Neural cell (in vitro differentiated cells): ENCODE measurements around the gene AGPAT3. TPM values are rescaled to one million over a fixed set of nuclear protein-coding genes. Genes with fewer than 3 reads are reported as not detected.
"Not testable (repeated sequence)": the region's sequence is repeated elsewhere in the genome, so short reads cannot be mapped to it uniquely, and the experiment has no call there.

Experiments used
- H2AFZ ChIP-seq: fragments of 200-600, 300-800 bp; sonication (generic), shearing (Covaris generic); 2 replicates; pipeline ENCODE4 v1.6.0; 2014; ENCODE audit warnings: low read depth, mild to moderate bottlenecking, antibody characterized with exemption, low read length, moderate library complexity
- H3F3A ChIP-seq: fragments of 200-600 bp; shearing (Covaris generic); 2 replicates; pipeline ENCODE4 v1.6.1; 2016; ENCODE audit warnings: mild to moderate bottlenecking, moderate library complexity, mixed read lengths, antibody characterized with exemption, low read length; ENCODE audit not compliant: insufficient read depth, poor library complexity, severe bottlenecking
- H3K27ac ChIP-seq: fragments of 200-600, 300-800 bp; sonication (generic), shearing (Covaris generic); 2 replicates; pipeline ENCODE4 v1.5.1; 2014; ENCODE audit warnings: mild to moderate bottlenecking, low read length, moderate library complexity
- H3K27me3 ChIP-seq: fragments of 300-800, 200-600 bp; sonication (generic), shearing (Covaris generic); 2 replicates; pipeline ENCODE4 v1.6.0; 2014; ENCODE audit warnings: mild to moderate bottlenecking, low read depth, low read length, moderate library complexity; ENCODE audit not compliant: insufficient read depth
- H3K36me3 ChIP-seq: fragments of 300-800, 200-600 bp; sonication (generic), shearing (Covaris generic); 2 replicates; pipeline ENCODE4 v1.5.1; 2014; ENCODE audit warnings: mild to moderate bottlenecking, antibody characterized with exemption, low read length, moderate library complexity; ENCODE audit not compliant: insufficient read depth
- H3K4me2 ChIP-seq: fragments of 300-800, 200-600 bp; sonication (generic), shearing (Covaris generic); 2 replicates; pipeline ENCODE4 v1.6.0; 2014; ENCODE audit warnings: mild to moderate bottlenecking, low read length
- H3K4me3 ChIP-seq: fragments of 300-800, 200-600 bp; sonication (generic), shearing (Covaris generic); 2 replicates; pipeline ENCODE4 v1.5.1; 2014; ENCODE audit warnings: mild to moderate bottlenecking, low read length, moderate library complexity
- H3K79me2 ChIP-seq: fragments of 200-600 bp; shearing (Covaris generic); replicated peaks from 2 replicates; pipeline ENCODE4 v1.6.0; 2014; ENCODE audit warnings: mild to moderate bottlenecking, low read length, moderate library complexity; ENCODE audit not compliant: insufficient read depth
- H3K9ac ChIP-seq: fragments of 300-800, 200-600 bp; sonication (generic), shearing (Covaris generic); 2 replicates; pipeline ENCODE4 v1.6.1; 2016; ENCODE audit warnings: mild to moderate bottlenecking, low read length, mixed read lengths
- H3K9me2 ChIP-seq: fragments of 200-600 bp; shearing (Covaris generic); 2 replicates; pipeline ENCODE4 v1.6.1; 2016; ENCODE audit warnings: mild to moderate bottlenecking, low read length, mixed read lengths; ENCODE audit not compliant: insufficient read depth
- H3K9me3 ChIP-seq: fragments of 200-600, 300-800 bp; sonication (generic), shearing (Covaris generic); 2 replicates; pipeline ENCODE4 v1.6.1; 2016; ENCODE audit warnings: mild to moderate bottlenecking, mixed run types, low read length, moderate library complexity, mixed read lengths
- H4K20me1 ChIP-seq: fragments of 200-600 bp; shearing (Covaris generic); 2 replicates; pipeline ENCODE4 v1.6.1; 2016; ENCODE audit warnings: mild to moderate bottlenecking, mixed run types; ENCODE audit not compliant: insufficient read depth
- CTCF ChIP-seq: fragments of 450-650 bp; IDR thresholded peaks from 2 replicates; pipeline ENCODE4 v1.5.1; 2014; ENCODE audit warnings: antibody characterized with exemption, mild to moderate bottlenecking, moderate library complexity; ENCODE audit not compliant: poor library complexity, severe bottlenecking
- EP300 ChIP-seq: fragments of 450-650 bp; conservative IDR thresholded peaks from 2 replicates; pipeline ENCODE4 v1.6.1; 2014; ENCODE audit warnings: antibody characterized with exemption, mild to moderate bottlenecking, moderate library complexity; ENCODE audit not compliant: poor library complexity, severe bottlenecking
- EZH2 ChIP-seq: fragments of 200-600, 300-800 bp; shearing (Covaris generic), sonication (generic); IDR thresholded peaks from 2 replicates; pipeline ENCODE4 v1.6.1; 2014; ENCODE audit warnings: antibody characterized with exemption, low read length, borderline replicate concordance, mild to moderate bottlenecking; ENCODE audit not compliant: insufficient read depth, poor library complexity, severe bottlenecking
- MXI1 ChIP-seq: fragments of 450-650 bp; conservative IDR thresholded peaks from 2 replicates; pipeline ENCODE4 v1.6.1; 2014; ENCODE audit warnings: antibody characterized with exemption, mild to moderate bottlenecking; ENCODE audit not compliant: poor library complexity, severe bottlenecking
- POLR2AphosphoS5 ChIP-seq: IDR thresholded peaks from 2 replicates; pipeline ENCODE4 v1.6.1; 2012
- RAD21 ChIP-seq: fragments of 450-650 bp; conservative IDR thresholded peaks from 2 replicates; pipeline ENCODE4 v1.6.1; 2014; ENCODE audit warnings: antibody characterized with exemption, mild to moderate bottlenecking, moderate library complexity
- REST ChIP-seq: IDR thresholded peaks from 2 replicates; pipeline ENCODE4 v1.6.1; 2012; ENCODE audit warnings: borderline replicate concordance
- SMC3 ChIP-seq: fragments of 450-650 bp; conservative IDR thresholded peaks from 2 replicates; pipeline ENCODE4 v1.6.1; 2014; ENCODE audit warnings: antibody characterized with exemption, mild to moderate bottlenecking, moderate library complexity; ENCODE audit not compliant: poor library complexity
- TAF1 ChIP-seq: IDR thresholded peaks from 2 replicates; pipeline ENCODE4 v1.6.1; 2012; ENCODE audit warnings: low read depth
- polyA plus RNA-seq: library from polyadenylated mRNA; depleted of rRNA; stranded (reverse); fragments of >200 nt; gene quantifications from 2 replicates; pipeline ENCODE4 v1.2.3, GENCODE V29; 2014

The AGPAT3 gene
- polyA plus RNA-seq, 1 donor from 2014 or later = 8.4 TPM

GRCh38 chr21:43842742-43843141 is 22.3 kb upstream of the AGPAT3 start:
- no peaks in the 10 kb centered on the region for H3F3A ChIP-seq
- no peaks in the 10 kb centered on the region for H4K20me1 ChIP-seq
- H3K4me3 ChIP-seq = no peak overlapping the region
- no peaks in the 10 kb centered on the region for H3K79me2 ChIP-seq
- no peaks in the 10 kb centered on the region for H3K9me2 ChIP-seq
- H3K27me3 ChIP-seq = no peaks in the 10 kb centered on the region
- no peak overlapping the region for H3K27ac ChIP-seq
- no peak overlapping the region for H3K4me2 ChIP-seq
- H3K9ac ChIP-seq = no peak overlapping the region
- TF ChIP-seq REST (no peak), MXI1 (no peak), EP300 (no peak), EZH2 (no peak), POLR2AphosphoS5 (no peak), RAD21 (no peak), CTCF (no peak), SMC3 (no peak), TAF1 (no peak)
- H3K9me3 ChIP-seq = no peaks in the 10 kb centered on the region
- H2AFZ ChIP-seq = no peak overlapping the region
- H3K36me3 ChIP-seq = no peaks in the 10 kb centered on the region

- not testable (repeated sequence) for H3K4me3 ChIP-seq, H2AFZ ChIP-seq, H3K9me2 ChIP-seq
These were observed 20.1 kb upstream of the AGPAT3 start for GRCh38 chr21:43844906-43845305.

GRCh38 chr21:43845386-43845785 is 19.6 kb upstream of the AGPAT3 start:
- H2AFZ ChIP-seq = no peak overlapping the region

More at GRCh38 chr21:43844906-43845305, 20.1 kb upstream of the AGPAT3 start:
- not testable (repeated sequence) for H3K9me3 ChIP-seq, H3K4me2 ChIP-seq, H4K20me1 ChIP-seq, H3K9ac ChIP-seq, H3K36me3 ChIP-seq, H3F3A ChIP-seq, H3K27me3 ChIP-seq, H3K79me2 ChIP-seq, H3K27ac ChIP-seq

More at GRCh38 chr21:43845386-43845785, 19.6 kb upstream of the AGPAT3 start:
- no peaks in the 10 kb centered on the region for H3F3A ChIP-seq
- H3K9me2 ChIP-seq = no peaks in the 10 kb centered on the region
- H3K79me2 ChIP-seq = no peaks in the 10 kb centered on the region
- no peaks in the 10 kb centered on the region for H4K20me1 ChIP-seq
- H3K36me3 ChIP-seq = no peaks in the 10 kb centered on the region
- no peak overlapping the region for H3K4me3 ChIP-seq
- no peak for TF ChIP-seq TAF1
- no peak for TF ChIP-seq RAD21
- TF ChIP-seq POLR2AphosphoS5 = no peak
- no peak for TF ChIP-seq REST
- no peak for TF ChIP-seq SMC3
- TF ChIP-seq EP300 = no peak
- TF ChIP-seq EZH2 = no peak
- TF ChIP-seq MXI1 = no peak
- TF ChIP-seq CTCF = no peak
- no peaks in the 10 kb centered on the region for H3K9me3 ChIP-seq
- no peak overlapping the region for H3K9ac ChIP-seq
- H3K27me3 ChIP-seq = no peaks in the 10 kb centered on the region
- H3K4me2 ChIP-seq = no peak overlapping the region
- no peak overlapping the region for H3K27ac ChIP-seq
